Mesenchymal stem cell (in vitro differentiated cells and primary cell): Measurements from ENCODE around the gene COL11A2.

Experiments
- DNase-seq: peaks from one replicate; pipeline ENCODE4 v3.0.0-alpha.2; 2013
- H2AFZ ChIP-seq: one replicate; pipeline ENCODE4 v1.6.1; 2013; ENCODE audit warnings: low read depth, mild to moderate bottlenecking, control low read depth, inconsistent platforms, low read length, moderate library complexity
- H2AK5ac ChIP-seq: 2 replicates; pipeline ENCODE4 v1.6.1; 2013; ENCODE audit warnings: low read length, moderate library complexity, mild to moderate bottlenecking, inconsistent platforms; ENCODE audit not compliant: severe bottlenecking
- H2BK120ac ChIP-seq: one replicate; pipeline ENCODE4 v1.6.1; 2013; ENCODE audit warnings: low read depth, mild to moderate bottlenecking, inconsistent platforms, low read length, moderate library complexity
- H2BK12ac ChIP-seq, 2 experiments: one replicate each; pipeline ENCODE4 v1.6.1; 2013; ENCODE audit warnings: inconsistent platforms in 2 of 2, low read length in 2 of 2, mild to moderate bottlenecking in 2 of 2, moderate library complexity in 2 of 2, control low read depth in 1 of 2
- H2BK15ac ChIP-seq: one replicate; pipeline ENCODE4 v1.6.1; 2013; ENCODE audit warnings: mild to moderate bottlenecking, low read depth, inconsistent platforms; ENCODE audit not compliant: poor library complexity, severe bottlenecking
- H2BK5ac ChIP-seq: 2 replicates; pipeline ENCODE4 v1.6.1; 2013; ENCODE audit warnings: low read depth, mild to moderate bottlenecking, low read length, control low read depth, inconsistent platforms; ENCODE audit not compliant: poor library complexity, severe bottlenecking
- H3K14ac ChIP-seq, 2 experiments: one replicate each; pipeline ENCODE4 v1.6.1; 2013; ENCODE audit warnings: inconsistent platforms in 2 of 2, low read length in 2 of 2, control low read depth in 1 of 2, mild to moderate bottlenecking in 1 of 2, moderate library complexity in 1 of 2
- H3K18ac ChIP-seq, 2 experiments: one replicate each; pipeline ENCODE4 v1.6.1; 2013; ENCODE audit warnings: inconsistent platforms in 2 of 2, low read length in 2 of 2, control low read depth in 1 of 2, low read depth in 1 of 2, mild to moderate bottlenecking in 1 of 2
- H3K23ac ChIP-seq, 2 experiments: one replicate each; pipeline ENCODE4 v1.6.1; 2013; ENCODE audit warnings: inconsistent platforms in 2 of 2, low read length in 2 of 2, mild to moderate bottlenecking in 2 of 2, moderate library complexity in 2 of 2, control low read depth in 1 of 2
- H3K27ac ChIP-seq: 2 replicates; pipeline ENCODE4 v1.5.1; 2013; ENCODE audit warnings: mild to moderate bottlenecking, moderate library complexity, low read length, control low read depth, inconsistent platforms; ENCODE audit not compliant: poor library complexity, severe bottlenecking
- H3K27me3 ChIP-seq, 2 experiments: 2 replicates each; pipeline versions ENCODE4 v1.6.1 to v1.7.0; 2013; ENCODE audit warnings: low read length in 2 of 2, mild to moderate bottlenecking in 2 of 2, moderate library complexity in 2 of 2, control low read depth in 1 of 2, inconsistent platforms in 1 of 2; ENCODE audit not compliant: control insufficient read depth in 1 of 2, insufficient read depth in 1 of 2
- H3K36me3 ChIP-seq, 2 experiments: 2 replicates each; pipeline versions ENCODE4 v1.6.1 to v1.7.0; 2013; ENCODE audit warnings: low read length in 2 of 2, control low read depth in 1 of 2, inconsistent platforms in 1 of 2, low read depth in 1 of 2, mild to moderate bottlenecking in 1 of 2; ENCODE audit not compliant: insufficient read depth in 2 of 2, control insufficient read depth in 1 of 2
- H3K4ac ChIP-seq, 2 experiments: one replicate each; pipeline ENCODE4 v1.6.1; 2013; ENCODE audit warnings: inconsistent platforms in 2 of 2, low read length in 2 of 2, mild to moderate bottlenecking in 2 of 2, moderate library complexity in 2 of 2, control low read depth in 1 of 2, low read depth in 1 of 2
- H3K4me1 ChIP-seq: 2 replicates; pipeline ENCODE4 v1.6.1; 2013; ENCODE audit warnings: low read depth, low read length, control low read depth; ENCODE audit not compliant: control insufficient read depth, insufficient read depth
- H3K4me2 ChIP-seq: 2 replicates; pipeline ENCODE4 v1.6.1; 2013; ENCODE audit warnings: low read length, mild to moderate bottlenecking, inconsistent platforms; ENCODE audit not compliant: poor library complexity, severe bottlenecking
- H3K4me3 ChIP-seq, 2 experiments: 2 replicates each; pipeline versions ENCODE4 v1.5.1 to v1.7.0; 2013; ENCODE audit warnings: low read length in 2 of 2, mild to moderate bottlenecking in 2 of 2, control low read depth in 1 of 2, low read depth in 1 of 2; ENCODE audit not compliant: insufficient read depth in 1 of 2
- H3K79me1 ChIP-seq: replicated peaks from 2 replicates; pipeline ENCODE4 v1.6.1; 2013; ENCODE audit warnings: mild to moderate bottlenecking, control low read depth, low read length, inconsistent platforms; ENCODE audit not compliant: poor library complexity, severe bottlenecking
- H3K9ac ChIP-seq: 2 replicates; pipeline ENCODE4 v1.7.0; 2013; ENCODE audit warnings: mild to moderate bottlenecking, low read length, moderate library complexity
- H3K9me3 ChIP-seq: 2 replicates; pipeline ENCODE4 v1.7.0; 2013; ENCODE audit warnings: mild to moderate bottlenecking, low read length; ENCODE audit not compliant: control insufficient read depth
- H4K8ac ChIP-seq: one replicate; pipeline ENCODE4 v1.6.1; 2013; ENCODE audit warnings: inconsistent platforms, mild to moderate bottlenecking, low read length, moderate library complexity
- H4K91ac ChIP-seq: one replicate; pipeline ENCODE4 v1.6.1; 2013; ENCODE audit warnings: mild to moderate bottlenecking, low read length, inconsistent platforms
- WGBS: methylation state at CpG from one replicate; pipeline ENCODE4 v1.1.7; 2013; ENCODE audit warnings: mixed read lengths; 5-methylcytosine and 5-hydroxymethylcytosine counted together

The COL11A2 gene

DNA sequence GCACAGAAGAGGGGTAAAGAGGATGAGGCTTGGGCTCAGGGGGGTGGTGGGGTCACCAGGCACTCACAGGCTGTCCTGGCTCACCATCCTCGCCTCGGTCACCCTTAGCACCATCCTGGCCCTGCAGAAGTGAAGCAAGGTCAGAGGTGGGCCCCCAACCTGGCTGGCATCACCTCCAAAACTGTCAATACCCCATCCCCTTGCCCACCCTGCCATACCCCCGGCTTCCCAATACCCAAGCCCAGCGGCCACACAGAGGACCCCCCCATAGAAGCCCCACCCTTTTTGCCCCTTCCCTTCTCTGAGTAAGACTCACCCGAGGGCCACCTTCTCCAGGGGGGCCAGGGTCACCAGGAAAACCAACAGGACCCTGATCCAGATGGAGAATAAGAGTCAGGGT is 23.6 kb downstream of the COL11A2 start:
- Histone ChIP-seq H2BK15ac (no peak overlapping the region), H4K91ac (no peak overlapping the region), H3K36me3 (no peaks in the 10 kb centered on the region), H3K9ac (no peak overlapping the region), H2BK120ac (no peak overlapping the region), H2BK12ac (no peak overlapping the region), H3K23ac (no peak overlapping the region), H3K14ac (no peak overlapping the region), H3K4ac (no peak overlapping the region), H3K27me3 (peaks cover 17 to 30% of the 10 kb centered on the region in 2 experiments), H3K4me3 (no peak overlapping the region), H3K27ac (no peak overlapping the region), H3K18ac (no peak overlapping the region), H3K4me1 (no peaks in the 10 kb centered on the region), H3K79me1 (no peaks in the 10 kb centered on the region), H4K8ac (no peak overlapping the region), H3K9me3 (no peaks in the 10 kb centered on the region), H2AFZ (no peak overlapping the region), H3K4me2 (no peak overlapping the region), H2BK5ac (no peak overlapping the region), H2AK5ac (no peak overlapping the region)
- 83% methylated on average over 5 of the region's 5 CpGs for WGBS
- DNase-seq: no peak

DNA sequence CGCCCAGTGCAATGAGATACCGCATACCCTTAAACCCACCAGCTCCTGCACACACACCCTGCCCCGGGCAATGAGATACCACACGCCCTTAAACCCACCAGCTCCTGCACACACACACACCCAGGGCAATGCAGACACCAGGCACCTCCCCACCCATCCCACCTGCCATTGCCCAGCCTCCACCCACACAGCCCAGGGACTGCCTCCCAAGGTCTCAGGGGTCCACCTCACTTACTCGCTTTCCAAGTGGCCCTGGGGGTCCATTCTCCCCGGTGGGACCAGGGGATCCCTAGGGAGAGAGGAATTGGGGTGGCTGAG is 24.0 kb downstream of the COL11A2 start:
- H3K27me3 ChIP-seq: peaks cover 13 to 30% of the 10 kb centered on the region in 2 experiments
- no peak overlapping the region for H3K4me2 ChIP-seq
- H3K23ac ChIP-seq: no peak overlapping the region
- no peak overlapping the region for H2BK12ac ChIP-seq
- H2AK5ac ChIP-seq: no peak overlapping the region
- DNase-seq: no peak
- H2AFZ ChIP-seq: no peak overlapping the region
- no peak overlapping the region for H4K8ac ChIP-seq
- no peaks in the 10 kb centered on the region for H3K79me1 ChIP-seq
- no peak overlapping the region for H3K14ac ChIP-seq
- H3K4ac ChIP-seq: no peak overlapping the region
- H3K4me1 ChIP-seq: no peaks in the 10 kb centered on the region
- H3K27ac ChIP-seq: no peak overlapping the region
- no peaks in the 10 kb centered on the region for H3K36me3 ChIP-seq
- no peak overlapping the region for H4K91ac ChIP-seq
- H2BK5ac ChIP-seq: no peak overlapping the region
- H2BK120ac ChIP-seq: no peak overlapping the region
- H3K4me3 ChIP-seq: no peak overlapping the region
- H2BK15ac ChIP-seq: no peak overlapping the region
- WGBS: 83% methylated on average over 4 of the region's 6 CpGs
- H3K9ac ChIP-seq: no peak overlapping the region
- no peaks in the 10 kb centered on the region for H3K9me3 ChIP-seq
- no peak overlapping the region for H3K18ac ChIP-seq

DNA sequence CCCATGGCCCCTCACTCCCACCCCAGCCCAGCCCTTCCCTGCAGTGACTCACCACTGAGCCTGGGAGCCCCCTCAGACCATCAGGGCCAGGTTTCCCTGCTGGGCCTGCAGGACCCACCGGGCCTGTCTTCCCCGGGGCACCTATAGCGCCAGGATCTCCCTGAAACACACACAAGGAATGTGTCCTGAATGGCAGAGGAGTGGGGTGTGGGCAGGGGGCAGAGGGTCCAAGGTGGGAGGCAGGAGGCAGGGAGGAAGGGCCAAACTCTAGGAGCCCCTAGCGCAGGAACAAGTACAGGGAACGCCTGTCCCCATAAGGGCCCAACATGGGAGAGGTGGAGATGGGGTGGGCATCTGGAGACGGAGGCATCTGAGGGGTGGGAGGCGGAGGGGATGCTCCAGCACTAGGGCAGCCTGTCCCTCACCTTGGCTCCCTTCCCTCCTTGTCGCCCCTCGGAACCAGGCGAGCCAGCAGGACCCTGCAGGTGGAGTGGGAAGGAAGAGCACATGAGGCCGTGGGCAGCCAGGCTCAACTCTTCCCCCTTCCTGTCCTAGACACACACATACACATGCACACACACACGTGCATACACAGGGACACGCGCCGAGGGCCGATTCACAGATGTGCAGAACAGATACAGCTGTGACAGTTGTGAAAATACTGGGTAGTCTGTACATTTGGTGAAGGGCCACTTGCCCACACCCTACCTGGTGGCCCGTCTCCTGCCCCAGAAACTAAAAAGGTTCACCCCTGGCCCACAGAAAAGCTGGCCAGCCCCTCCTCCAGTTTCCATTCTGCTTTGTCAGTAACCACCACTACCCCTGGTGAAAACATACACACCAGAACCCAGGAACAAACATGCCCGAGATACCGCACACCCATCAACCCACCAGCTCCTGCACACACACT is 24.6 kb downstream of the COL11A2 start:
- Histone ChIP-seq H3K4me2 (no peak overlapping the region), H3K23ac (no peak overlapping the region), H3K27me3 (peaks cover 13 to 24% of the 10 kb centered on the region in 2 experiments), H3K79me1 (no peaks in the 10 kb centered on the region), H2AK5ac (no peak overlapping the region), H3K36me3 (no peaks in the 10 kb centered on the region), H3K9me3 (no peaks in the 10 kb centered on the region), H3K4ac (no peak overlapping the region), H3K4me3 (no peak overlapping the region), H2BK120ac (no peak overlapping the region), H2BK12ac (no peak overlapping the region), H2BK15ac (no peak overlapping the region), H2AFZ (no peak overlapping the region), H3K4me1 (no peaks in the 10 kb centered on the region), H3K14ac (no peak overlapping the region), H3K27ac (no peak overlapping the region), H3K18ac (no peak overlapping the region), H4K91ac (no peak overlapping the region), H2BK5ac (no peak overlapping the region), H3K9ac (no peak overlapping the region), H4K8ac (no peak overlapping the region)
- DNase-seq: no peak
- WGBS: 88% methylated on average over 13 of the region's 19 CpGs

DNA sequence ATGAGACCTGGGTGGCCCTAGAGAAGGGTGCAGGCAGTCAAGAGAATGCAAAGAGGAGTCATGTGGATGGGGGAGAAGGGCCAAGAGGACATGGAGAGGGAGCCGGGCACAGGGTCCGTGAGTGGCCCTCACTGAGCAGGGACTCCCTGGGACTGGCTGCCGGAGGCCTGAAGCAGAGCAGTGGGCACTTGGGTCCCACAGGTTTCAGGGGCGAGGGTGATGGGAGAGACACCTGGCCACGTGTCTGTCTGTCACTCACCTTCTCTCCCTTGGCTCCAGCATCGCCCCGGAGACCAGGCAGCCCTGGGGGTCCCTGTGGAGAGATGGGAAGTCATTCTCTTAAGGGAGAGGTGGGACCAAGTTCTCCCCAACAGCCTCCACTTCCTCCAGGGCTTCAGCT is 25.5 kb downstream of the COL11A2 start:
- Histone ChIP-seq H4K91ac (no peak overlapping the region), H3K23ac (no peak overlapping the region), H4K8ac (no peak overlapping the region), H2BK15ac (no peak overlapping the region), H3K79me1 (no peaks in the 10 kb centered on the region), H3K27me3 (peaks cover 13 to 24% of the 10 kb centered on the region in 2 experiments), H2BK5ac (no peak overlapping the region), H2AK5ac (no peak overlapping the region), H2BK12ac (no peak overlapping the region), H2AFZ (no peak overlapping the region), H3K4me3 (no peak overlapping the region), H3K4me1 (peaks cover 3% of the 10 kb centered on the region), H3K9me3 (no peaks in the 10 kb centered on the region), H3K36me3 (no peaks in the 10 kb centered on the region), H3K4ac (no peak overlapping the region), H3K4me2 (no peak overlapping the region), H3K14ac (no peak overlapping the region), H2BK120ac (no peak overlapping the region), H3K18ac (no peak overlapping the region), H3K9ac (no peak overlapping the region), H3K27ac (no peak overlapping the region)
- DNase-seq: no peak
- WGBS: 92% methylated on average over 4 of the region's 7 CpGs
